Sigmoid colon (tissue), 7 donors: ENCODE results near the gene LRPPRC. TPM values are rescaled to one million over a fixed set of nuclear protein-coding genes. Genes with fewer than 3 reads are reported as not detected.

Experiments
- DNase-seq: peaks from one replicate; pipeline ENCODE4 v3.0.0-alpha.2; 2019
- H3K27ac ChIP-seq, 4 donors: fragments of 200-600 bp; sonication (generic); one replicate each; pipeline ENCODE4 v1.5.1; 2016 to 2019; ENCODE audit warnings: mild to moderate bottlenecking in 1 of 4
- H3K27me3 ChIP-seq, 3 donors: fragments of 200-600 bp; sonication (generic); one replicate each; pipeline ENCODE4 v1.5.1; 2019; ENCODE audit warnings: mild to moderate bottlenecking in 1 of 3
- H3K36me3 ChIP-seq, 4 donors: fragments of 200-600 bp; sonication (generic); one replicate each; pipeline ENCODE4 v1.5.1; 2016 to 2019
- H3K4me1 ChIP-seq, 4 donors: fragments of 200-600 bp; sonication (generic); one replicate each; pipeline ENCODE4 v1.5.1; 2017 to 2019
- H3K4me3 ChIP-seq, 4 donors: fragments of 200-600 bp; sonication (generic); one replicate each; pipeline ENCODE4 v1.5.1; 2017 to 2019; ENCODE audit warnings: mild to moderate bottlenecking in 2 of 4, moderate library complexity in 1 of 4
- H3K9me3 ChIP-seq, 4 donors: fragments of 200-600 bp in 3 of 4; sonication (generic) in 3 of 4; one replicate each; pipeline versions ENCODE4 v1.5.1 to v1.6.1; 2013 to 2019
- EP300 ChIP-seq, 4 donors: sonication (generic); formaldehyde crosslinking; IDR thresholded peaks; one replicate each; pipeline ENCODE4 v1.6.1; 2017; ENCODE audit warnings: antibody characterized with exemption in 4 of 4
- POLR2A ChIP-seq, 2 donors: fragments of 450-650 bp; IDR thresholded peaks; one replicate each; pipeline ENCODE4 v1.6.1; 2016; ENCODE audit warnings: antibody characterized with exemption in 2 of 2, mild to moderate bottlenecking in 2 of 2, moderate library complexity in 2 of 2
- POLR2AphosphoS5 ChIP-seq, 4 donors: sonication (generic); formaldehyde crosslinking; IDR thresholded peaks; one replicate each; pipeline ENCODE4 v1.6.1; 2017; ENCODE audit warnings: antibody characterized with exemption in 4 of 4
- WGBS, 2 donors: extraction: QIAGEN DNeasy Blood & Tissue Kit; methylation state at CpG; one replicate each; pipeline ENCODE4 v1.1.7; 2013; 5-methylcytosine and 5-hydroxymethylcytosine counted together
- intact Hi-C: fragments of 100-400 bp; cut with DNase I; formaldehyde crosslinking; loops from one replicate; pipeline ENCODE4 v1.15.1; 2023
- polyA plus RNA-seq, 3 donors: library from polyadenylated mRNA; stranded (reverse); fragments of 200-250 nt; gene quantifications; one replicate each; pipeline ENCODE4 v1.2.3, GENCODE V29; 2013
- total RNA-seq, 4 donors: library from RNA; depleted of rRNA; stranded (reverse); fragments of >200 nt; gene quantifications; one replicate each; pipeline ENCODE4 v1.1.0, GENCODE V29; 2016
- TF ChIP-seq, protein P1 (sequence below), 4 experiments: fragments of 450-650 bp in 3 of 4; fragments of 200-600 bp in 1 of 4; IDR thresholded peaks; one replicate each; pipeline ENCODE4 v1.5.1; 2016 to 2019; ENCODE audit warnings: antibody characterized with exemption in 4 of 4, mild to moderate bottlenecking in 3 of 4, moderate library complexity in 2 of 4
- donor health status: healthy with polysubstance abuse.
- donor health status: Bipolar disorder and iron deficiency.
- donor health status: healthy.

Gene LRPPRC
- total and polyA plus RNA-seq, 7 donors, result 22.2 to 65.7 (median 49.7) TPM

DNA sequence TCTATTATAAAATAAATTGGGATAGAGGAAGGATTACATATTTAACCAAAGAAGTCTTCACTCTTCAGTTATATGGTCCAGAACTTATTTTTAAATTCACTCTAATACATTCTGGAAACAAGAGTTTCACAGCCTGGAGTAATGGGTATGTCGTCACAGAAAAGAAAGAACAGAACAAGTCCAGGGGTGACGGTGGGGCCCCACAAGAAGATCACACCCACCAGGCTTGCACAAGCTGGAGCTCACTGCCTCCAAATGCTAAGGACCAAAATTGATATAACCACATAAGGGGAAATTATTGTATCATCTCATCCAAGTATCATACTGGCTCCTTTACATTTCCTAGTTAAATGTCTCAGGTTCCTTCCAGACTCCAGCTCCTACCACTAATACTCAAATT is 11.3 kb downstream of the LRPPRC start:
- TF ChIP-seq EP300 (IDR thresholded peaks at IDR 0.05) (no peak), POLR2AphosphoS5 (IDR thresholded peaks at IDR 0.05) (no peak), POLR2A (IDR thresholded peaks at IDR 0.05) (no peak)
- TF ChIP-seq, protein P1, sequence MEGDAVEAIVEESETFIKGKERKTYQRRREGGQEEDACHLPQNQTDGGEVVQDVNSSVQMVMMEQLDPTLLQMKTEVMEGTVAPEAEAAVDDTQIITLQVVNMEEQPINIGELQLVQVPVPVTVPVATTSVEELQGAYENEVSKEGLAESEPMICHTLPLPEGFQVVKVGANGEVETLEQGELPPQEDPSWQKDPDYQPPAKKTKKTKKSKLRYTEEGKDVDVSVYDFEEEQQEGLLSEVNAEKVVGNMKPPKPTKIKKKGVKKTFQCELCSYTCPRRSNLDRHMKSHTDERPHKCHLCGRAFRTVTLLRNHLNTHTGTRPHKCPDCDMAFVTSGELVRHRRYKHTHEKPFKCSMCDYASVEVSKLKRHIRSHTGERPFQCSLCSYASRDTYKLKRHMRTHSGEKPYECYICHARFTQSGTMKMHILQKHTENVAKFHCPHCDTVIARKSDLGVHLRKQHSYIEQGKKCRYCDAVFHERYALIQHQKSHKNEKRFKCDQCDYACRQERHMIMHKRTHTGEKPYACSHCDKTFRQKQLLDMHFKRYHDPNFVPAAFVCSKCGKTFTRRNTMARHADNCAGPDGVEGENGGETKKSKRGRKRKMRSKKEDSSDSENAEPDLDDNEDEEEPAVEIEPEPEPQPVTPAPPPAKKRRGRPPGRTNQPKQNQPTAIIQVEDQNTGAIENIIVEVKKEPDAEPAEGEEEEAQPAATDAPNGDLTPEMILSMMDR (IDR thresholded peaks at IDR 0.05), result no peak
- Histone ChIP-seq H3K9me3 (no peaks in the 10 kb centered on the region), H3K4me3 (no peak overlapping the region), H3K27ac (no peak overlapping the region), H3K27me3 (no peaks in the 10 kb centered on the region), H3K4me1 (no peaks in the 10 kb centered on the region), H3K36me3 (peaks cover 0 to 46% (median 8%) of the 10 kb centered on the region in 4 donors)
- 89 to 94% methylated on average over 2 of the region's 2 CpGs for WGBS, 2 donors
- intact Hi-C loops, result no loop called here
- no peak for DNase-seq

DNA sequence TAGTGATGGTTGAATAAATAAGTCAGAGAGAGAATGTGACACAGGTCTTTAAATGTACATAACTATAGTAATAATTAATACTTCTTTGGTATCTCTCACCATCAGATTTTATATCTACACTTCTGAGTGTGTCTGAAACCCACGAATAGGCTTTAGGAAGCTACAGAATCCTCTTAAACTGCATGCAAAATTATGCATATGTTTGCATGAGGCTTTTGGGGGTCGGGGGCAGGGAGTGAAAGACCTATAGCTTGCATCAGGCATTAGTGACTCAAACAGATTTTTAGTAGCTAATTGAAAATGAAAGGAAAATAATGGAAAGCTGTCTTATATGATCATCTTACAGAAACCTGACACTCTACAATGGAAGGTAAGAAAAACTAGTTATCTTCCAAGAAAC is 14.9 kb downstream of the LRPPRC start:
- no peak overlapping the region for H3K4me3 ChIP-seq
- intact Hi-C loops, result no loop called here
- H3K9me3 ChIP-seq, result no peaks in the 10 kb centered on the region
- TF ChIP-seq POLR2AphosphoS5 (IDR thresholded peaks at IDR 0.05) (no peak), POLR2A (IDR thresholded peaks at IDR 0.05) (no peak), EP300 (IDR thresholded peaks at IDR 0.05) (no peak)
- TF ChIP-seq, protein P1 (IDR thresholded peaks at IDR 0.05), result no peak
- no peaks in the 10 kb centered on the region for H3K27me3 ChIP-seq
- H3K36me3 ChIP-seq, result peaks cover 5 to 69% (median 21%) of the 10 kb centered on the region in 4 donors
- DNase-seq, result no peak
- 86 to 90% methylated on average over 2 of the region's 2 CpGs for WGBS, 2 donors
- no peak overlapping the region for H3K27ac ChIP-seq
- H3K4me1 ChIP-seq, result no peaks in the 10 kb centered on the region

DNA sequence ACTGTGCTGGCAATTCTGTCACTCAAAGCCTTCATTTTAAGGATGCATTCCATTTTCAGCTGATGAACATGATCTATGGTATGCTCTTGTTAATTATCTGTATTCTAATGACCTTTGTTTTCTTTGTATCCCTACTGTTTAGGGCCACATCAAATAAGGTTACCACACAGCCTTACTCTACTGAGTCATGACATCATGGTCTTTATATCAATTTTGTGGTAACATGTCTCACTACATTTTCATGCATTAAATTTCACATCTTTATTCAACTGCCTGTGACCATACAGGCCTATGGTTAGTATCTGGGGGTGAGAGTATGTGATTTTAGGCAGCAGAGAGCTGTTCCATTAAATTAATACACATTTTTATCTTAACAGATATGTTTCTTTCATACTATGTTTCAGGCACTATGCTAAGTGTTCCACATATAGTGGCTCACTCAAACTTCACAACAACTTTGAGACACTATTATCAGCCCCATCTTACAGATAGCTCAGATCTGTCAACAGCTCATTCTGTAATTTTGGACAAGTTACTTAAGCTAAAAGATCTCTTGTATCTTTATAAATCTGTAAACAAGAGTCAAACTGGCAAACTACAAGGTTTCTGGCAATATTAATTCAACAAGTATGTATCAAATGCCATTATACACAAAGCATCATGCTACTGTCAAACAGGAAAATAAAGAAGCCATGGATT is 18.0 kb downstream of the LRPPRC start:
- no peaks in the 10 kb centered on the region for H3K27me3 ChIP-seq
- TF ChIP-seq POLR2A (IDR thresholded peaks at IDR 0.05) (no peak), POLR2AphosphoS5 (IDR thresholded peaks at IDR 0.05) (no peak), EP300 (IDR thresholded peaks at IDR 0.05) (no peak)
- TF ChIP-seq, protein P1 (IDR thresholded peaks at IDR 0.05), result no peak
- intact Hi-C loops, result no loop called here
- H3K36me3 ChIP-seq, result peaks cover 10 to 95% (median 40%) of the 10 kb centered on the region in 4 donors
- no peak for DNase-seq
- H3K4me1 ChIP-seq, result no peaks in the 10 kb centered on the region
- H3K4me3 ChIP-seq, result no peak overlapping the region
- no peaks in the 10 kb centered on the region for H3K9me3 ChIP-seq
- H3K27ac ChIP-seq, result no peak overlapping the region

DNA sequence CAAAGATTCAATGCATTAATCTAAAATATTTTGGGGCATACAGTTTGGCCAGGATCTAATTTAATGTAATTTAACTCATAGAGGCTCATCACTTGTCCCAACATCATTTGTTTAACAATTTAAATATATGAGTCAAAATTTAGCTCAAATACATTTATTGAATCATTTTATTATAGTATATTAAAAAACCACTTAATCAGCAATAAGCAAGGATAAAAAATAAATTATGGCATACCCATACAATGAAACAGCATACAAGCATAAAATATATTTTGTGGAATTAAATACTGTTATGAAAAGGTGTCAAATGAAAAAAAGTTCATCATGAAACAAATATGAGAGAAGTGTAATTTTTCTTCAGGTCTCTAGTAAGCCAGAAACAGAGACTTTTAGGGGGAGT is 34.9 kb downstream of the LRPPRC start:
- TF ChIP-seq POLR2A (IDR thresholded peaks at IDR 0.05), result no peak
- no peaks in the 10 kb centered on the region for H3K27me3 ChIP-seq
- H3K4me3 ChIP-seq, result no peak overlapping the region
- H3K27ac ChIP-seq, result no peak overlapping the region
- H3K4me1 ChIP-seq, result no peaks in the 10 kb centered on the region
- H3K36me3 ChIP-seq, result peaks cover 17 to 95% (median 29%) of the 10 kb centered on the region in 4 donors
- intact Hi-C loops, result no loop called here
- no peaks in the 10 kb centered on the region for H3K9me3 ChIP-seq
- DNase-seq, result no peak

DNA sequence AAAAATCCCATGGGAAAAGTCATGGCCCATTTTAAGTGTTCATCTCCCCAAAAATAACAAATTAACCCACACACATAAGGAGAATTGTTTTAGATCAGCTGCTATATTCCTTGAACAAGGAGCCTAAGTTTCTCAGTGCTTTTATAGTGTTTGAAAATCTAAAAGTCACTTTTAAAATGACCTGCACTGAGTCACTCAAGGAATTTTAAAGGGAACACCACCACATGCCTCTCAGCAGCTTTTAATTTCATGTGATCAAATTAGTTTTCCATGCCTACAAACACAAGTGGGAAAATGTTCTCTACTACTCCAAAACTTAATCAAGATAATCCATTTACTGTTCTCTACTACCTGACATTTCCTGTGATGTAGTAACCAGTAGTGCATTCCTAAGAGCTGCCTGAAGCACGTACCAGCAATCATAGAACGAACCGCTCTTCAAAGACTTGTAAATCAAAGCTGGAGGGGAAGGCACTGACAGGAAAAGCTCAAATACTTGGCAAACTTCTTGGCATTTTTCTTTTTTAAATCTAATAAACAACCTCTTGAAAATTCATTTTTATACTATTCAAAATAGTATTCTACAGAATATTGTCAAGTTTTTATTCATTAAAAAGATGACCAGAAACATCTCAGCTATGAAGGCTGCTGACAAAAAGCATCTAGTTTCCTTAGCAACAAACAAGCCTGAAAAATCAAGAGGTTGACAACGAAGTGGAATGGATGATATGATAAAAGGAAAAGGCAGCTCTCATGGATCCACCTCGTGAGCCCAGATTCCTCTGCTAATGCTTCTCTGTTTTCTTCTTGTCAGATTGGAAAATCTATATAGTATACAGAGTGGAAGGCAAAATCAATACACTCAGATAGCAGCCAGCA is 37.2 kb downstream of the LRPPRC start:
- intact Hi-C loops, result no loop called here
- no peaks in the 10 kb centered on the region for H3K27me3 ChIP-seq
- 90 to 92% methylated on average over 5 of the region's 5 CpGs for WGBS, 2 donors
- no peaks in the 10 kb centered on the region for H3K9me3 ChIP-seq
- H3K4me1 ChIP-seq, result no peaks in the 10 kb centered on the region
- H3K36me3 ChIP-seq, result peaks cover 17 to 100% (median 34%) of the 10 kb centered on the region in 4 donors
- no peak for DNase-seq
- no peak overlapping the region for H3K27ac ChIP-seq
- H3K4me3 ChIP-seq, result no peak overlapping the region
- no peak for TF ChIP-seq POLR2AphosphoS5 (IDR thresholded peaks at IDR 0.05)
- TF ChIP-seq, protein P1 (IDR thresholded peaks at IDR 0.05), result no peak
- no peak for TF ChIP-seq EP300 (IDR thresholded peaks at IDR 0.05)
- no peak for TF ChIP-seq POLR2A (IDR thresholded peaks at IDR 0.05)
